Stimulated activated CD8-positive, alpha-beta memory T cell treated with anti-CD3 and anti-CD28 coated beads, Interleukin-2, amount 100 ng/mL, for 48 hours (primary cell): Measurements from ENCODE around the gene CPNE5.
"Not testable (repeated sequence)": the region's sequence is repeated elsewhere in the genome, so short reads cannot be mapped to it uniquely, and the experiment has no call there.

ENCODE experiments used
- DNase-seq, 2 donors: peaks; one replicate each; pipeline ENCODE4 v3.0.0-alpha.2; 2020; ENCODE audit warnings: low read depth in 2 of 2

Gene CPNE5

DNA sequence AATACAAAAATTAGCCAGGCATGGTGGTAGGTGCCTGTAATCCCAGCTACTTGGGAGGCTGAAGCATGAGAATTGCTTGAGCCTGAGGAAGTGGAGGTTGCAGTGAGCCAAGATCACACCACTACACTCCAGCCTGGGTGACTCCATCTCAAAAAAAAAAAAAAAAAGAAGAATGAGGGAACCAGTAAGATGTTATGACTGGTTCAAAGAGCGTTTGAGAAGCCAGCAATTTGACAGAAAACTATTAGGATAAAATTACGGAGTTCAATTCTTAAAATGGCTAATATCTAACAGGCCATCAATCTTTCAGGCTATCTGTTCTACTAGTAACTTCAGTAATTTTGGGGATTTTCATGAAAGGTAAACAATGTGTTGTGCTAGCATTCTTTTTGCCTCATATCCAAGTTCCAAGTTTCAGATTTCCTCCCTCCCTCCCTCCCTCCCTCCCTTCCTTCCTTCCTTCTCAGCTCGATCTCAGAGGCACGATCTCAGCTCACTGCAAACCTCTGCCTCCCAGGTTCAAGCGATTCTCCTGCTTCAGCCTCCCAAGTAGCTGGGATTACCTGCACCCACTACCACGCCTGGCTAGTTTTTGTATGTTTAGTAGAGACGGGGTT, 134.2 kb downstream of the CPNE5 start:
- DNase-seq: not testable (repeated sequence)

DNA sequence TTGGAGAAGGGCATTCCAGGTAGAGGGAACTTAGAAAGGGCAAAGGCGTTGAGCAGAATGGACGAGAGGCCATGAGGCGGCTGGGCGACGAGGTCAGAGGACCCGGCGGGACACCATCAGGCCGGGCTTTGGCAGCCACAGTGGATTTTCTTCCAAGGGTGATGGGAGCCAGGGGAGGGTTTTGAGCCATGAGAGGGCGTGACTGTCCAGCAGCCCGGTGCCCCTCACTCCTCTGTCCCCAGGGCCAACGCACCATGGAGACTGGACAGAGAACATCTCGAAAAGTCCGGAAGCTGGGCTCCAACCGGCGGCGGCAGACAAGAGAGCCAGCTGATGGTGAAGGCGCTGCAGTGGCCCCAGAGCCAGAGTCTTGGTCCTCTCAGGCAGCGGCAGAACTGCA, 135.3 kb downstream of the CPNE5 start:
- no peak for DNase-seq

DNA sequence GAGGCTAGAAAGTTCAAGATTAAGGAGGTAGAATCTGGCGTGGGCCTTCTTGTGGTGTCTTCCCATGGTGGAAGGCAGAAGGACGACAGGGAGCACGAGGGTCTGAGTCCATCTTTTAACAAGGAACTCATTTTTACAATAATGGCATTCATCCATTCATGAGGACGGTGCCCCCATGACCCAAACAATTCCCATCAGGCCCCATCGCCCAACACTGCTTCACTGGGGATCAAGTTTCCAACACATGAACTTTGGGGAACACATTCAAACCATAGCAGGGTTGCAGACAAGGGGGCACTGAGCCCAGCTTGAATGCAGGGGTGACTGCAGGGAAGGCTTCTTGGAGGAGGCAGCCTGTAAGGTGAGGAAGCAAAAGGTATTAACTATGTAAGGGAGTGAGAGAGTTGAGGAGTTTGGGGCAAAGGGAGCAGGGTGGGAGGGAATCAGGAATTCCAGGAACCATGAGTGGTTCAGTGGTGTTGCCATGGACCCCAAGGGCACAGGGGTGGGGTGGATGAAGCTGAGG, 136.1 kb downstream of the CPNE5 start:
- DNase-seq: no peak

DNA sequence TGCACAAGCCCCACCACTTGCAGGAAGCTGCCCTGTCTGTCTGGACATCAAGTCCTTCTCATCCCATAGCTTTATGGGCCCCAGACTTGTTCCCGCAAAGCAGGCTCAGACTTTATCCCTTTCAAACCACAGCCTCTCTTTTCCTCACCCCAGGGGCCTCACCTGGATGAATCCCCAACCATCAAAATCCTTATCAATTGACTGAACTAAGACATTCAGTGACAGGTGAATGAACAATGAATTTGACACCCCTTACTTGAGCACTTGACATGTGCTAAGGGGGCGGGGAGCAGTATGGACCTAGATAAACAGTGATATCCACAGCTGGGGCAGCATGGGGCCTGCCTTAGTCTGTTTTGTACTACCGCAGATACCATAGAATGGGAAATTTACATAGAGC, 136.6 kb downstream of the CPNE5 start:
- no peak for DNase-seq

DNA sequence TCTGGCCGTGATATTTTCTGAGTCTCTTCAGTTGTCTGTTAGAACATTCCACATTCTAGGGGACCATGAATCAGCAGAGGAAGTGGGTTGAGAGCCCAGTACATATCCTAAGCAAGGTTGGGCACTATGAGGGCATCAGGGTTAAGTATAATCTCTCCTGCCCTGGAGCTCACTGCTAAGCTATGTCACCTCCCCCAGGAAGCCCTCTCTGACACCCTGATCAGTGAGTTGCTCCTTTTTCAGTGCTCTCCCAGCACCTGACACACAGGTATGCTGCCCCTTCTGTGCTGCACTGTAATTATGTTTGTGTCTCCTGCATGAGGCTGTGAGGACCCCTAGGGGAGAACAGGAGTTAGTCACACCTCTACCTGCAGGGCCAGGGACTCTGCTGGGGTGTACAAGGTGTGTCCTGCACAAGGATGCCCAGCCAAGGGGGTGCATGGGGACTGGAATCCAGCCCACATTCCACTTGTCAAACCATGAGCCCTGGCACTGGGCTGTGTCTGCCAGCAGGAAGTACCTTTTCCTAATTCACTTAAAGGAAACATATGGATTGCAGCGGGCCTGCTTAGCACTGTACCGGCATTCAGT, 137.7 kb downstream of the CPNE5 start:
- no peak for DNase-seq

DNA sequence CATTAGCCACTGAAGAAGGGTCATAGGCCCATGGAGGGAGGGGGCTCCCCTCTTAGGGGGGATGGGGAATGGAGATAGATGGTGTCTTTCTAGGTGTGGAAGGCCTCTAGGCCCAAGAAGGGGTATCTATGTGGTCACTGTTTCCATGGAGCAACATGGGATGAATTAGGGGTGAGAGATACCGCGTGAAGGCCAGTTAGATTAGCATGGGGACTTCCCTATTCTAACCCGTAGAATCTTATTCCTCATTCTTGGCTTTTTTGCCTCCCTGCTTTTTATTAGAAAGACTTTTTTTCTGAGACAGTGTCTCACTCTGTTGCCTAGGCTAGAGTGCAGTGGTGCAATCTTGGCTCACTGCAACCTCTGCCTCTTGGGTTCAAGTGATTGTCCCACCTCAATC, 138.4 kb downstream of the CPNE5 start:
- no peak for DNase-seq

DNA sequence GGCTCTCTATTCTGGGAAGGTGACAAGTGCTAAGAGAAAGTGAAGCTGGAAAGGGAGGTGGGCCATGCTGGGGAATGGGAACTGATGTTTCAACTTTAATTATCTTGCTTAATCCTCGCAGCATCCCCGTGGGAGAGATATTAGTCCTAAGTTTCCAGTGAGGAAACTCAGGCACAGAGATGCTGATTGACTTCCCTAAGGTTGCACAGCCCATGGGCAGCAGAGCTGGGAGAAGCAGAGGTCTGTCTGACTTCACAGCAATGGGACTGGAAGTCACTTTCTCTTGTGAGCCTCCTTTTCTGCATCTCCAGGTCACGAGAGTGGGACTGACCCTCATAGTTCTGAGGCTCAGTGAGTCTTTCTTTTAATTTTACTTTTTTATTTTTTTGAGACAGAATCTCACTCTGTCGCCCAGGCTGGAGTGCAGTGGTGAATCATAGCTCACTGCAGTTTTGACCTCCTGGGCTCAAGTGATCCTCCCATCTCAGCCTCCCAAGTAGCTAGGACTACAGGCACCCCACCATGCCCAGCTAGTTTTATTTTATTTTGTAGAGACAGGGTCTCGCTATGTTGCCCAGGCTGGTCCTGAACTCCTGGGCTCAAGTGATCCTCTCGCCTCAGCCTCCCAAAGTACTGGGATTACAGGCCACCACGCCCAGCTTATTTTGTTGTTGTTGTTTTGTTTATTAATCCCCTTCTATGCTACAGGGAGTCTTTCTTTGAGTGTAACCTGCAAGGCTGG, 139.0 kb downstream of the CPNE5 start:
- DNase-seq: no peak

DNA sequence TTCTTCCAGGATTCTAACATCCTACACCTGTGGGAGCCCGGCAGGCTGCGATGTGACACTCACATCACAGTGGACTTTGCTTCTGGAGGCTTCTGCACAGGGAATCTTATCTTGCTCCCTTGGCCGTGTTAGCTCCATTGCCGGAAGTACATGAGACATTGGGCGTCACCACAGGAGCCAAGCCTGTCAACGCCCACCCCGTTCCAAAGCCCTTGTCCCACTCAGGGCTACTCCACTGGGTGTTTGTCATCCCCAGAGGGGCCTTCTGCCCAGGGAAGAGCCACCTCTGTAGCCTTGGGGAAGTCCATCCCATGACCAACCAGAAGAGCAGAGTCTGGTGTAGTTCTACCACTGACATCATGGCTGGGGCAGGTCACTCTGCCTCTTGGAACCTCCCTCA, 139.9 kb downstream of the CPNE5 start:
- DNase-seq: no peak

DNA sequence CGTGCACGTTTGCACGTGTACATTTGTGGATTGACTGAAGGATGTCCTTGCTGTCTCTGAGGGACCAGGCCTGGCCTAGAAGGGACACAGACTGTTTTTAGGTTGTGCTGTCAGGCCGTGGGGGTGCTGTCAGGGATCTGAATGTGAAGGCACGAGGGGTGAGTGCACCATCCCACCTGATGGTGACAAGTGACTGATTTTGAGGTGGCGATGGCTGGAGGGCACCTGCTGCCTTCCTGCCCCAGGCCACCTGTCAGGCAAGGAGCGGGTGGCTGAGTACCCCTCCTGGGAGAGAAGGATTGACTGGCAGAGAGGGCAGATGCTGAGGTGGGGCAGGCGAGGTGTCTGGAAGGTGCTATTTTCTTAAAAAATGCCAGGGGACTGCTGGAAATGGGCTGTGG, 140.4 kb downstream of the CPNE5 start:
- no peak for DNase-seq

DNA sequence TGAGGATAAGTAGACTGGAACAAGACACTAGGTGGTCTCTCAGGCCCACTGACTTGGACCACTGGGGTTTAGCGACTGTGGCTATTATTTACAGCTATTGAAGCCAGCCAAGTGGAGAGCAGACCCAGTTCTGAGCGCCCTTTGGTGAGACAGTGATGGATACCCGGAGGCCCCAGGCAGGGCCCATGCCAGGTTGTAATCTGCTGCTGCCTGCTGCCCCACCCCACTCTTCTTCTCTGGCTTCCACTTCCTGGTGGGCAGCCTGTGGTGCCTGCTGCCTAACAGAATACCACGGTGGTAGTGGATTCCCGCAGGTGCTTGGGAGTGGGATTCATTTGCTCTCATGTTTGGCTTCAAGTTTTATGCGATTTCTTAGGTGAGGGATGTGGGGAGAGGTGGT, 141.0 kb downstream of the CPNE5 start:
- DNase-seq: no peak

DNA sequence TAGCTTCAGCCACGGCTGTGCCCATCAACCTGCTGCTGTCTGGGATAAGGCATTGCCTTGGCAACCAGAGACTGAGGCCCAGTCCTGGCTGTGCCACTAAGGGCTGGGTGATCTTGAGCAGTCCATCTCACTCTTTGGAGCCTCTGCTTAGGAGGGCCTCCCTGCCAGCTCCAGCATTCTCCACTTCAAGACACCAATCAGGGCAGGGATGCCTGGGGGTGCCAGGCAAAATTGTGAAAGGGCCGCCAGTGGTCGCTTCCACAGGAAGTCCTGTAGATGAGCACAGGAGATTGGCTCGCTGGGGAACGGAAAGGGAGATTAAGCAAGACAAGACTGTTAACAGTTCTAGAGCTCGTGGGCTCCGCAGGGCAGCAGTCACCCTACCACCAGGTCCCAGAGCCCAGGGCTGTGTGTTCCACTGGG, 141.8 kb downstream of the CPNE5 start, which contains the start of gene RAB44:
TSS of gene RAB44 (plus strand) at position 346 of the 423 bp plus-strand sequence. CDS start 6,410 bp downstream, outside the sequence.
- DNase-seq: no peak

DNA sequence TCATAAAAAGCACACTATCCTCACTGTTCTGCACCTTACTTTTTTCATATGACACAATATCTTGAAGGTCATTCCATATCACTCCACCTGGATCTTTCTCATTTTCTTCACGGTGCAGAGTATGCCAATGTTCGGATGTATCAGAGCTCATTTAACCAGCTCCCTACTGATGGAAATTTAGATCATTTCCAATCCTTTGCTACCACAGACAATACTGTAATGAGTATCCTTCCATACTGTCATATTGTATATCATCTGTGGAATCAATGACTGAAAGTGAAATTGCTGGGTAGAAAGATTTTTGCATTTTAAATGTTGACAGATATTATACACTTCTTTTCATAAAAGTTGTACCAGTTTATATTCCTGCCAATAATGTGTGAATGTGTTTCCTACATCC, 143.8 kb downstream of the CPNE5 start:
- DNase-seq: no peak

DNA sequence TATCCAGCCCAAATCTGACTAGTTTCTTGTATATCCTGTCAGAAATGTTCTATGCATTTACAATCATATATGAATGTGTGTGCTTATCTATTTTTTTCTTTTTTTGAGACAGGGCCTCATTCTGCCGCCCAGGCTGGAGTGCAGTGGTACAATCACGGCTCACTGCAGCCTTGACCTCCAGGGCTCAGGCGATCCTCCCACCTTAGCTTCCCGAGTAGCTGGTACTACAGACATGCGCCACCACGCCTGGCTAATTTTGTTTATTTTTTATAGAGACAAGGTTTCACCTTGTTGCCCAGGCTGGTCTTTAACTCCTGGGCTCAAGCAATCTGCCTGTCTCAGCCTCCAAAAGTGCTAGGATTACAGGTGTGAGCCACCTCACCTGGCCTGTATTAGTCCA, 144.6 kb downstream of the CPNE5 start:
- DNase-seq: no peak

DNA sequence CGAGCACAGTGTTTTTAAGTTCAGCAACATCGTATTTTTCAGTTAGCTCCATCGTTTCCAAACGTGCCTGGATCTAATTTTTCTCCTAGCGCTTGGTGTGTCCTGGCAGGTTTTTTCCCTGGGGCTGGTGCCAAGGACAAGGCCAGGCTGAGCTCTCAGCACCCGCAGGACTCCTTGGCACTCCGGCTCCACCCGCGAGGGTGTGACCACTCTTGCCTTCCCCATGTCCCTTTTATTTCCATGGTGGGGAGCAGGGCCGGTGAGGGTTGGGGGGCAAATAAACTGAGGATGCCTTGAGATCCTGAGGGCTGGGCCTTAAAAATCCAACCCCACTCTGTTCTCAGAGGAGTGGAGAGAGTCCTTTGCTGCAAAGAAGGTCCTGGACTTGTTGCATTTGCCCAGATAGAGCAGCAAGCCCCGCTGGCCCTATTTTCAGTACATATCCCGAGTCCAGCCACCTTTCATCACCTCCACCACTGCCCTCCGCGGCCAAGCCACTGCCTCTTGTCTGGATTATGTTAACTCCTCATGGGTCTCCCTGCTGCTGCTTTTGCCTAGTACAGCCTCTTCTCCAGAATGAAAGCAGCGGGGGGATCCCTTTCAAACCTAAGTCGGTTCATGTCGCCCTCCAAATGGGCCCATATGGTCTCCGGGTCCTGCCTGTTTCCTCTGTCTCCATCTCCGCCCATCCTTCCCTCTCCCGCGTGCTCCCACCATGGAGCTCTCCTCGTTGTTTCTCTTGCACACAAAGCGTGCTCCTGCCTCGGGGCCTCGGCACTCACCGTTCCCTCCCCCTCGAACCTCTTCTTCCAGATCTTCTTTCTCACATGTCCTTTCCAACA, 146.2 kb downstream of the CPNE5 start:
- DNase-seq: no peak

DNA sequence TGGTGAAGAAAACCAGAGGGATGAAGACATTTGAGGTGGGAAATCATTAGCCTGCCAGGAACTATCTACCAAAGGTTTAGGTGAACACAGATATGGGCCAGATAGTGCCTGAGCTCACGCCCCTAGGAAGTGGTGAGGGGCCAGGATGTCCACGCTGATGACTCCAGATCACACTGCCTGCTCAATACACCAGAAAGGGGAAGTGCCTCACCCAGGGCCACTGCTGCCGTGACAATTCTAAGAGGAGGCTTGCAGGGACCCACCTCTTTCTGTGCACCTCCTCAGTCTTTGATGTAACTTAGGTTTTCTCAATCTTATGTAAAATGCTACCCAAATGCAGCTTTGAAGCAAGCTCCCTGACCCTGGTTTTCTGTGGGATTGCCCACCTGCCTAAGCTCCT, 147.0 kb downstream of the CPNE5 start:
- no peak for DNase-seq

DNA sequence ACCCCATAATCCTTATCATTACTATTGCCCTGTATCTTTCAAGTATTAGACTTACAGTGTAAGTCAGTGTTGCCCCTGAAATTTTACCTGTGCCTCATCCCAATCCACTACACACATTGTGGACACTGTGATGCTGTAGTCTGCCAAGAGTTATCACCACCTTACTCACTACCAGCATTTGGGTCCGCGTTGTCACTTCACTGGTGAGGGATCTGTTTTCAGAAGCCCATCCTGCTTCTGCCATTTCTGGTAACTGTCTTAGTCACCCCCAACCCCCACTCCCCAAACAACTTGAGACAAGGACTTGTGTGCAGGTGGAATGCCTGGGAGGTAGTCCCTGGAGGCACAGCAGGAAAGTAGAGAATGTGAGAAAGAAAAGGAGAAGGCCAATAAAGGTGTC, 147.6 kb downstream of the CPNE5 start:
- peak in 1 of 2 donors; percentile 9 for DNase-seq

DNA sequence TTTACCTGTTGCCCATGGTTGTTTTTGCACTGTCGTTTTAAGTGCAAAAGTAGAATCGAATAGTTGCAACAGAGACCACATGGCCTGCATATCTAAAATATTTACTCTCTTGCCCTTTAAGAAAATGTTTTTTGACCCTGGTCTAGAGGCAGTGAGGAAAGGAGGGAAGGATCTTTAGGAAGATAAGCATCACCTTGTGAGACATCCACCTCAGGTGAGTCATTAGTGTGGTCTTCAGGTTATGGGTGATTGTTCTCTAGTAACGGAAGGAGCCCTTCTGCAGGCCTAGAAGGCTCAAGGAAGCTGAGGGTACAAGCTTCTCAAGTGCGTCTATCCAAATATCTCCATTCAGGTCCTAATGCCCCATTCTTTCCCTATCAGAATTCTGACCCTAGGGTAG, 148.2 kb downstream of the CPNE5 start:
- no peak for DNase-seq
